Stimulated activated CD4-positive, alpha-beta T cell treated with anti-CD3 and anti-CD28 coated beads, TNF-alpha, amount 100 ng/mL, for 48 hours (primary cell): Measurements from ENCODE around the gene SLC39A10.
"Not testable (repeated sequence)": the region's sequence is repeated elsewhere in the genome, so short reads cannot be mapped to it uniquely, and the experiment has no call there.

ENCODE experiments used
- DNase-seq, 3 donors: peaks; one replicate each; pipeline ENCODE4 v3.0.0-alpha.2; 2020; ENCODE audit warnings: low read depth in 3 of 3

Gene SLC39A10

GRCh38 chr2:195674491-195675221 lies 17.6 kb downstream of the SLC39A10 start:
- no peak for DNase-seq

GRCh38 chr2:195675783-195676427 lies 18.9 kb downstream of the SLC39A10 start:
- no peak for DNase-seq

- DNase-seq: no peak
Observed at GRCh38 chr2:195677290-195677689, 20.3 kb downstream of the SLC39A10 start.

DNA sequence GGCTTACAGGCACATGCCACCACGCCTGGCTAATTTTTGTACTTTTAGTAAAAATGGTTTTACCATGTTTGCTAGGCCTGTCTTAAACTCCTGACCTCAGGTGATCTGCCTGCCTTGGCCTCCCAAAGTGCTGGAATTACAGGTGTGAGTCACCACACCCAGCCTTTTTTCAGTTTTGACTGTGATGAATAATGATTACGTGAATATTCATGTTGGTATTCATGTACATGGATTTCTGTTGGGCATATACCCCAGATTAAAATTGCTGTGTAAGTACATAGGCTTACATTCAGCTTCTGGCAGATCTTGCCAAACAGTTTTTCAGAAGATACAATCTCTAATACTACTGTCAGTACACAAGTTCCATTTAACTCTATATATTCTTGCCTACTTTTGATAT lies 20.9 kb downstream of the SLC39A10 start:
- no peak for DNase-seq

GRCh38 chr2:195682077-195682476 lies 25.1 kb downstream of the SLC39A10 start:
- no peak for DNase-seq

GRCh38 chr2:195683174-195683573 lies 26.1 kb downstream of the SLC39A10 start:
- no peak for DNase-seq

DNA sequence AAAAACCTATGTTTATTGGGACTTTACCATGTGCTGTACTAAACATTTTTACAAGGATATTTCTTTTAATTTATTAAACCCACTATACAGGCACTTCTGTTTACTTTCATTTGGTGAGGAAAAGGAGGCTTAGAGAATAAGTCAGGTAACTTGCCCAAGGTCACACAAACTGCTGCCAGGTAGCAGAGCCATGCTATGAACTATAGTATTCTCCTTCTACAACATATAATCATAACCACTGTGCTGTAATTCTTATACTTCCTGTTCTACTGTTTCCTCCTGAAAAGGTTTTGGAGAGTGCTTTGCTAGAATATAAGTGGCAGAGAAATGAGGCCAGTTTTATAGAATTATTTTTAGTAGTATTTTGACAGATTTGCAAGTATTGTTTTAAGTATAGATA lies 29.5 kb downstream of the SLC39A10 start:
- no peak for DNase-seq

DNA sequence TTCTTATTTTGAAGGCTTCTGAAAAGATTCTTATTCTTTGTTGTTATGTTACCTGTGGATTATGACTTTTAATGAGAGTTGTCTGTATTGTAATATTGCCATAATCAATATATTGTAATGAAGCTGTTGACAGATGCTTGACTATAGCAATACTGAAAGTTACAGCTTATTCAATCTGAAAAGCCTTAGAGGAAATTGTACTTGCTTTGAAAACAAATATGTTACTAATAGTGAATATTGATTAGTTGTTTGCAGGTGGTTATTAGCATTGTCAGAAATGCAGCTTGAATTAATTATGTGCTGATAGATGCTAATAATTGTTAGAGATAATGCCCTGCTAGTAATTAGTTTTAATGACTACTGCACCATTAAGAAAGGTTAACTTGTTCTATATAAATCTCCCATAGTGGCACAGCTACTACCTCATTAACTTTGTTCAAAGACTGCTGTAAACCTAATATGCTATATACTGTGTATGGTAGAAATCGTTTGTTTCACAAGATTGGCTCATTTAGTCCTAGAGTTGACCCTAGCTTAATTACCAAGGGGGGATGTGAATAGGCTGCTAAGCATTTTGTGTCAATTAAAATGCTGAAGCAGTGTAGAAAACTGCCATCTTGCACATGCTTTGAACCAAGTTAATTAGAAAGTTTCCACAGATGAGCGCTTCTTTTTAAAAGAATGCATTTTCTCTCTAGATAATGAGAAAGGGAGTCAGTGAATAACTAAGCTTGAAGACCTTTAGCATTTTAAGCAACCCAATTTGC lies 30.5 kb downstream of the SLC39A10 start:
- no peak for DNase-seq

GRCh38 chr2:195692531-195692930 lies 35.5 kb downstream of the SLC39A10 start:
- DNase-seq: not testable (repeated sequence)

GRCh38 chr2:195694553-195694952 lies 37.5 kb downstream of the SLC39A10 start:
- no peak for DNase-seq

- no peak for DNase-seq
Observed at GRCh38 chr2:195695002-195695631, 38.1 kb downstream of the SLC39A10 start.

GRCh38 chr2:195696012-195696411 lies 39.0 kb downstream of the SLC39A10 start:
- no peak for DNase-seq

- no peak for DNase-seq
Observed at GRCh38 chr2:195697681-195698220, 40.7 kb downstream of the SLC39A10 start.

DNA sequence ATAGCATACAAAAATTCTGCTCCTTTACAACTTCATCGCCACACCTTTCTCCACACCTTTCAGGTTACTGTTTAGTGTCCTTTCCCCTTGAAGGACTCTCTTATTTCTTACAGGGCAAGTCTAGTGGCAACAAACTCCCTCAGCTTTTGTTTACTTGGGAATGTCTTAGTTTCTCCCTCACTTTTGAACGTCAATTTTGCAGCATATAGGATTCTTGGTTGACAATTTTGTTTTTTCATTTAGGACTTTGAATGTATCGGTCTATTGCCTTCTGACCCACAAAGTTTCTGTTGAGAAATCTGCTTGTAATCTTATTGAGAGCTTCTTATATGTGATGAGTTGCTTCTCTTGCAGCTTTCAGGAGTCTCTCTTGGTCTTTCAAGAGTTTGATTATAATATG lies 43.5 kb downstream of the SLC39A10 start:
- no peak for DNase-seq

- DNase-seq: no peak
Observed at GRCh38 chr2:195706161-195706900, 49.3 kb downstream of the SLC39A10 start.

DNA sequence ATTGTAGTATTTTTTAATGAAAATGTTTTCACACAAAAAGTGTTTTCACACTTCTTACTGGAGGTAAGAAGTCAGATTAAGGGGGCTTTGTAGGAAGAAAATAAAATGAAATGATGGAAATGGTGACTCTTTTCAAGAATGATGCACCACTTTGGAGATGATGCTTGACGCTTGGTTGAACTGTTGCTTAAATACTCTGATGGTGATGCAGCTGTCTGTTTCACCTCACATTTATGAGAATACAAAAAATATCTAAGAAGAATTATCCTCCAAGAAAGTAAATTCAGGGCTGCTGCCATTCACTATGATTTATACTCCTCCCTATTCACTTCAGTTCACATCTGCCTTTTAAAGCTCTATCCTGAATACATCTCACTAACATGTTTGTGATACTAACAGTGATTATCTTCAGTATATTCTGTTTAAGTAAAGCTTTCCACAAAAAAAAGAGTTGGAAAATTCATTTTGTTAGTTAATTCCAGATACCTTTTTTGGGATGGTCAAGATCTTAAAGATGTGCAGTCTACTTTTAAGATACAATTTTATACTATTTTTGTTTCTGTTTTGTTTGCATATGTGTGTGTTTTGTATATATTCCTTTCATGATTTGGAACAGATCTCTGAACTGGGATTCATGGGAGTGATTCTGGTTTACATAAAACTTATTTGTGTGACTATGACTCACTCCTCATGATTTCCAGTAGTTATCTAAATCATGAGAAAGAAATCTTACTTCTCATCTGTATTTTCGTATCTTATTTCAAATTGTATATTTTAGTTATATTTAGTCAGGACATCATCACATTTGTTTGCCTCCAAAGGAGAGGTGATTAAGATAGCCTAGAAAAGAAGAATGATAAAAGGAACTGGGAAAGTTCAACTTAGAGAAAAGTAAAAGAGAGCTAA lies 53.1 kb downstream of the SLC39A10 start:
- no peak for DNase-seq

DNA sequence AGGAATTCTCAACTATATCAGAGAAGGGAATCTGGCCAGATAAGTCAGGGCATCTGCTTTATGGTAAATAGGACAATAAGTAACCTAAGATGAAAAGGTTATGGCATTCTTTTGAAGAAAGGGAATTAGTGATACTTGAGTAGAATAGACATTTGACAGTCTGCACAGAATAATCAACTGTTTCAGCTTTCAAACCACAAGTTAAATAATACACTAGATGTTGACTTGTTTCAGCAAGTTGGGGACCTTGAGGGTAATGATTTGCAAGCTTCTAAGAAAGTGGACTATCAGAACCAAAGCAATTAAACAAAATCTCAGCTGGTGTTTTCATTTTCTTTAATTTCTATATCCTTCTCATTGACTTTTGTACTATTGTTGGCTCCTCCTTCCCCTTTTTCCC lies 54.5 kb downstream of the SLC39A10 start:
- no peak for DNase-seq

DNA sequence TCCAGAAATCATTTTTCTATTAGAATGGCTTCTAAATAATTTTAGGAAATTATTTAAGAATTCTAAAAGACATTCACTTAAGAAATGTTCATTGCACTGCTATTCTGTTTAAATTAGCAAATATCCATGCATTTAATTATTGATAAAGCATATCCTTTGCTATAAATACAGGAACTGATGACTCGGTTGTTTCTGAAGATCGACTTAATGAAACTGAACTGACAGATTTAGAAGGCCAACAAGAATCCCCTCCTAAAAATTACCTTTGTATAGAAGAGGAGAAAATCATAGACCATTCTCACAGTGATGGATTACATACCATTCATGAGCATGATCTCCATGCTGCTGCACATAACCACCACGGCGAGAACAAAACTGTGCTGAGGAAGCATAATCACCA lies 59.4 kb downstream of the SLC39A10 start:
- no peak for DNase-seq

DNA sequence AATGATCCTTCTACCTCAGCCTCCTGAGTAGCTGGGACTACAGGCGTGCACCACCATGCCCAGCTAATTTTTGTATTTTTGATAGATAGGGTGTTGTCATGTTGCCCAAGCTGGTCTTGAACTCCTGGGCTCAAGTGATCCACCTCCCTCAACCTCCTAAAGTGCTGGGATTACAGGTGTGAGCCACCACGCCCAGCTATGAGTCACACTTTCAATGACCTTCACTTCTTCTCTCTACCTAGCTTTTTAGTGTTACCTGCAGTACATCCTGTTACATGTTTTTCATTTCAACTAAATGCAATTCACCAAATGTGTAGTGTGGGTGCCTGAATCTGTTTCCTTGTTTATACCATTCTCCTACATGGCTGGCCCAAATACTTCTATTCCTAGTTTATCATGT lies 64.0 kb downstream of the SLC39A10 start:
- DNase-seq: no peak

GRCh38 chr2:195722075-195722474 lies 65.0 kb downstream of the SLC39A10 start:
- DNase-seq: no peak
